Measurements from ENCODE around the gene OR51A7. TPM values are rescaled to one million over a fixed set of nuclear protein-coding genes. Genes with fewer than 3 reads are reported as not detected.

Gene OR51A7
- total and polyA plus RNA-seq, 2 of the 8 experiments (the other 6 are each of a cell fraction or from before 2014, with no cell fraction given): not detected

DNA sequence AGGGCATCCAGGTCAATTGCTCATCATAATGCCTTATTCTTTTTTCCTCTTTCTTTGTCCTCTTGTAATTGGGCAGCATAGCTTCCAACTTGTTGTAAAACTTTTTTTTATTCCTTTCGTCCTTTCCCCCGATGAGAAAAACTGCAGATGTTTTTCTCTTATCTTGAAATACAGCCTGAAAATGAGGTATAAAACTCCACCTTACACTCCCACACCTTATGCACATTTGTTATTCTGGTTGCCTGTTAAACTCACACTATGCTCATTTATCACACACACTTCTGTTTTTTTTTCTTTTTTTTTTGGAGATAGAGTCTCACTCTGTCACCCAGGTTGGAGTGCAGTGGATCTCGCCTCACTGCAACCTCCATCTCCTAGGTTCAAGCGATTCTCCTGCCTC, 53.8 kb downstream of the OR51A7 start:
- Histone ChIP-seq H3K14ac (ENCODE audit: insufficient read length) (no peak overlapping the region), H4K91ac (replicated peaks; ENCODE audit: insufficient read length, low read length) (no peak overlapping the region), H2BK12ac (ENCODE audit: low read depth, low read length) (no peak overlapping the region), H4K20me1 (replicated peaks in 1 of 2; ENCODE audit: control insufficient read depth in 1 of 2, insufficient read depth in 2 of 2, low read length in 2 of 2) (no peaks in the 10 kb centered on the region), H3K4me2 (ENCODE audit: insufficient read depth in 1 of 2, low read depth in 2 of 2, low read length in 2 of 2) (no peak overlapping the region), H3K23ac (ENCODE audit: insufficient read length) (no peak overlapping the region), H3K4me1 (replicated peaks in 1 of 4; ENCODE audit: control insufficient read depth in 3 of 4, insufficient read depth in 4 of 4, low read length in 3 of 4) (no peaks in the 10 kb centered on the region), H3K79me1 (ENCODE audit: low read depth, low read length) (no peaks in the 10 kb centered on the region), H3K9ac (replicated peaks in 1 of 4; ENCODE audit: extremely low read depth in 1 of 4, low read depth in 3 of 4, low read length in 3 of 4) (no peak overlapping the region), H3K36me3 (ENCODE audit: control insufficient read depth in 2 of 4, insufficient read depth in 4 of 4, low read length in 3 of 4) (no peaks in the 10 kb centered on the region), H2BK15ac (ENCODE audit: low read length) (no peak overlapping the region), H2BK120ac (replicated peaks; ENCODE audit: low read depth, low read length) (no peak overlapping the region), H2BK5ac (ENCODE audit: low read depth, low read length) (no peak overlapping the region), H4K8ac (ENCODE audit: extremely low read depth, insufficient read depth, low read length) (no peak overlapping the region), H2AK5ac (ENCODE audit: low read depth, low read length) (no peak overlapping the region), H3K18ac (ENCODE audit: extremely low read depth, low read length) (no peak overlapping the region), H3K27me3 (replicated peaks in 1 of 4; ENCODE audit: control insufficient read depth in 3 of 4, extremely low read depth in 1 of 4, insufficient read depth in 3 of 4, low read length in 3 of 4) (no peaks in the 10 kb centered on the region), H3K4ac (replicated peaks; ENCODE audit: insufficient read length, low read depth, low read length) (no peak overlapping the region), H3K56ac (replicated peaks; ENCODE audit: insufficient read length, low read depth, low read length) (no peak overlapping the region), H3K23me2 (ENCODE audit: low read depth, low read length) (no peaks in the 10 kb centered on the region), H3K27ac (ENCODE audit: low read depth, low read length) (no peak overlapping the region), H2AFZ (ENCODE audit: low read length) (no peak overlapping the region), H4K5ac (ENCODE audit: insufficient read length, low read depth, low read length) (no peak overlapping the region), H2BK20ac (ENCODE audit: low read length) (no peak overlapping the region), H3K79me2 (ENCODE audit: control insufficient read depth in 1 of 2, insufficient read depth in 2 of 2, low read length in 2 of 2) (no peaks in the 10 kb centered on the region), H3K4me3 (ENCODE audit: extremely low read depth in 1 of 4, insufficient read depth in 2 of 4, low read depth in 3 of 4, low read length in 4 of 4) (no peak overlapping the region), H3K9me3 (ENCODE audit: insufficient read depth in 2 of 2, low read depth in 1 of 2, low read length in 1 of 2) (no peaks in the 10 kb centered on the region)
- FAIRE-seq (no peak), DNase-seq (ENCODE audit: low read depth in 1 of 2, low spot score in 2 of 2) (no peak)
- ChIA-PET CTCF (ENCODE audit: partially characterized antibody) (interaction anchor here (0.9 to 2.1 kb wide), 3 partner anchors 8 to 462 kb away, joined by 3 to 8 read pairs (median 4); no protein-coding TSS in a partner anchor), POLR2A (ENCODE audit: partially characterized antibody) (no interaction called here)
- 90% methylated on average over 4 of the region's 4 CpGs; no CpG with 5 or more reads in 1 of the 2 experiments for WGBS, 2 experiments (ENCODE audit: extremely low coverage in 1 of 2, insufficient coverage in 1 of 2, insufficient read length in 1 of 2, insufficient replicate concordance in 2 of 2, low coverage in 1 of 2, low lambda C conversion rate in 2 of 2, missing lambda C conversion rate in 1 of 2)
- TF ChIP-seq RBBP5 (IDR thresholded peaks at IDR 0.05; ENCODE audit: borderline replicate concordance, low read depth, low read length) (no peak), GABPA (IDR thresholded peaks at IDR 0.05; ENCODE audit: borderline replicate concordance, insufficient read depth, low read length) (no peak), SUZ12 (IDR thresholded peaks at IDR 0.05; ENCODE audit: low read length) (no peak), EGR1 (IDR thresholded peaks at IDR 0.05; ENCODE audit: borderline replicate concordance, low read depth, low read length) (no peak), SIX5 (IDR thresholded peaks at IDR 0.05; ENCODE audit: low read depth, low read length) (no peak)

Data from H1 (cell line).